IPS DF 6.9 (cell line): ENCODE data around the gene PTCHD1.

ENCODE experiments used
- DNase-seq: peaks from one replicate; pipeline ENCODE4 v3.0.0-alpha.2; 2013; ENCODE audit warnings: low read depth, low spot score
- H3K27ac ChIP-seq: one replicate; pipeline ENCODE4 v1.5.1; 2013; ENCODE audit warnings: low read length, control low read depth
- H3K27me3 ChIP-seq: 2 replicates; pipeline ENCODE4 v1.6.1; 2013; ENCODE audit warnings: mild to moderate bottlenecking, low read length; ENCODE audit not compliant: control insufficient read depth, insufficient read depth
- H3K36me3 ChIP-seq: 2 replicates; pipeline ENCODE4 v1.6.1; 2013; ENCODE audit warnings: low read length; ENCODE audit not compliant: control insufficient read depth, insufficient read depth
- H3K4me1 ChIP-seq: 2 replicates; pipeline ENCODE4 v1.6.1; 2013; ENCODE audit warnings: low read length; ENCODE audit not compliant: control insufficient read depth, insufficient read depth
- H3K4me3 ChIP-seq: 2 replicates; pipeline ENCODE4 v1.5.1; 2013; ENCODE audit warnings: mild to moderate bottlenecking, low read length
- H3K9me3 ChIP-seq: 2 replicates; pipeline ENCODE4 v1.6.1; 2013; ENCODE audit warnings: low read length, inconsistent platforms; ENCODE audit not compliant: control insufficient read depth, insufficient read depth
- WGBS: extraction: QIAGEN DNeasy Blood & Tissue Kit; methylation state at CpG from one replicate; pipeline ENCODE4 v1.1.7; 2013; ENCODE audit warnings: mixed read lengths, missing lambda C conversion rate; ENCODE audit not compliant: insufficient read length, insufficient coverage; 5-methylcytosine and 5-hydroxymethylcytosine counted together

Gene PTCHD1

DNA sequence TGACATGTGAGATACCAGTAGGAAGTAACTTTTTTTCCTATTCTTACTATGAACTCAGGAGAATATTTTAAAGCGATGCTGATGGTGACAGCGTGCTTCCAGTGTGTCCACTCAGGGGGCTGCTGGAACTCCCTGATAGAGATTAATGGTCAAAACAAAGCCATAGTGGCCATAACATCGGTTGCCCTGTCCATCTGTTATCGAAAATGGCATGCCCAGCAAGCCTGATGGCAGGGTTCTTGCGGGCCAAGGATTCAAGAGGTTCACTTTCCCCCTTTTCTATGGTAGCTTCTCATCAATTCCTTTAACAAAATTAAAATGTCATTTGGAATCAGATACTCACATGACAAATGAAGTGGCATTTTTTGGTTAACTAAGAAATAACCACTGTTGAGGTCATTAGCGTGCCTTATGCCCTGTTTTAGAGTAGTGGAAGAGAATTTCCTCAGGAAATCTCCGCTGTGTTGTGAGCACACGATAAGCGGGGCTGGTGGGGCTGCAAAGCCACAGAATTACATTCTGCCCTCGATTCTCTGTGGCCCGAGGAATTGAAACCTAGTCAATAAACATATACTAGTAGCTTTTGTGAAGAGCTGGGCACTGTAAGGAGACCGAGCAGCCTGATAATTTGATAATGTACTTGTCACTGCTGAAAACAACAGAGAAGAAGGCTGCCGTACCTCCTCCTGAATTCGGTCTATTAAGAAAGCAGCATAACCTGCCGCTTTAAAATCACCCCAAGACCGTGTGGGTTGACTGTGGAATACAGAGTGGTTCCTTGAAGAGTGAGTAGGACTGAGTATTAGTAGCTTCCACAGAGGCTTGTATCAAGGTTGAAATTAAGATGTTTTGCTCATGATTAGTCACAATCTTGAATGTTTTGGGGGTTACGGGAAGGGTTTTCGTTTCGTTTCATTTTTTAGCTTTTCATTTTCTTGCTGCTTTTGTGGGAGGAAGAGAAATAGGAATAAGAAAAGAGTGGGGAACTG, 46.7 kb downstream of the PTCHD1 start:
- H3K27me3 ChIP-seq = no peaks in the 10 kb centered on the region
- H3K4me3 ChIP-seq = no peak overlapping the region
- DNase-seq = no peak
- H3K9me3 ChIP-seq = no peaks in the 10 kb centered on the region
- peaks cover 2% of the 10 kb centered on the region; the same call in 1 of the 2 replicates for H3K4me1 ChIP-seq
- no CpG with 5 or more reads among the region's 19 CpGs for WGBS
- H3K36me3 ChIP-seq = no peaks in the 10 kb centered on the region
- no peak overlapping the region for H3K27ac ChIP-seq

DNA sequence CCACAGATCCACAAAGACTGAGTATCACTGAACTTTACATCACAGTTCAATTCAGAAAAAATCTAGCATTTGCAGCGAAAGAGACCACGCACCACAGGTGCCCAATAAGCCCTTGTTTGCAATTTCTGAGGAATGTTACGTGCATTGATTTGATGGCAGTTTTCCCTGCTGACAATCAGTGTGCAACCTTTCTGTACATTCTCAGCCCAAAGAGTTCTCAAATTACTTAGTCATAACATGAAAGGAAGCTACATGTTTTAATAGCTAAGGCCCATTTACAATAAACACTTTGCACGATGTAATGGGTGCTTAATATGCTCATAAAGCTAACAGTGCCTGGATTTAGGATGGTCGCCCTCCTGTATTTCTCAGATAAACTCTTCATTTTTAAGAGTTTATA, 47.9 kb downstream of the PTCHD1 start:
- DNase-seq = no peak
- no peaks in the 10 kb centered on the region for H3K9me3 ChIP-seq
- no CpG with 5 or more reads among the region's 5 CpGs for WGBS
- H3K36me3 ChIP-seq = no peaks in the 10 kb centered on the region
- no peaks in the 10 kb centered on the region for H3K27me3 ChIP-seq
- H3K4me1 ChIP-seq = peaks cover 2% of the 10 kb centered on the region; the same call in 1 of the 2 replicates
- no peak overlapping the region for H3K27ac ChIP-seq
- no peak overlapping the region for H3K4me3 ChIP-seq

DNA sequence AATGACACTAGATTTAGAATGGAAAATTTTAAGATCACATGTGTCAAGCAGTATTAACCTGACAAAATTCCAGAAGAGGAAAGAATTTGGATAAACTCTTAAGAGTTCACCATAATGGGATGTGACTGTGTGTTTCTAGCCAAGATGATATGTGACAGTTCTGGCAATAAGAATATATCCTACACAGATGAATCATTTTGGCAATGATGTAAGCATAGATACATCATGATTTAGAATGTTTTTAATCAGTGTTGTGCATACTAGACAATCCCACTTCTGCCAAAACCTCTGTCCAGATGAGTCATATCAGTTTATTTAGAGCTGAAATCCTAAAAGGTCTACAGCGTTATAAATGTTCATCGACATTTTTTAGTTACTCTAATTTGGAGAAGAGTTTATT, 48.8 kb downstream of the PTCHD1 start:
- no peak for DNase-seq
- Histone ChIP-seq H3K4me1 (peaks cover 2% of the 10 kb centered on the region; the same call in 1 of the 2 replicates), H3K27me3 (no peaks in the 10 kb centered on the region), H3K4me3 (no peak overlapping the region), H3K36me3 (no peaks in the 10 kb centered on the region), H3K27ac (no peak overlapping the region), H3K9me3 (no peaks in the 10 kb centered on the region)
- whole genome bisulfite sequencing = no CpG with 5 or more reads among the region's 2 CpGs

DNA sequence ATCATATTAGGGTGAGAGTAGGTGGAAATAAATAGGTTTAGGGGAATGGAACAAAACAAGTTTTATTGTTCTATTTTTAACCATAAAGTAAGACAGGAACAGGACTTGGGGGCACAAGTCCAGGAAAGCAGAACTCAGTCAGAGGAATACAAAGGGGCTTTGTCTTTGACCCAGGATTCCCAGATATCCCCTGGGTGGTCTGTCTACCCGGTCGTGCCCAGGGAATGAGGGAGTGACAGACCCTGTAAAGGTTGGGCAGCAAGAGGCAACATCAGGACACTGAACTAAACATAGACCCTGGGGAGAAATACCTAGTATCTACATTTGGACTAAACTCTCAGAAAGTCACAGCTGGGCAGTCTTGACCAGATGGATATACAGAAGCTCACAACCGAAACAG, 50.6 kb downstream of the PTCHD1 start:
- no peaks in the 10 kb centered on the region for H3K36me3 ChIP-seq
- H3K27me3 ChIP-seq = no peaks in the 10 kb centered on the region
- peaks cover 2% of the 10 kb centered on the region for H3K4me1 ChIP-seq
- H3K27ac ChIP-seq = no peak overlapping the region
- H3K4me3 ChIP-seq = no peak overlapping the region
- DNase-seq = no peak
- WGBS = no CpG with 5 or more reads among the region's 3 CpGs
- no peaks in the 10 kb centered on the region for H3K9me3 ChIP-seq

GRCh38 chrX:23386260-23386659, 51.6 kb downstream of the PTCHD1 start:
- no peaks in the 10 kb centered on the region for H3K27me3 ChIP-seq
- peaks cover 2% of the 10 kb centered on the region for H3K4me1 ChIP-seq
- H3K4me3 ChIP-seq = no peak overlapping the region
- DNase-seq = no peak
- H3K9me3 ChIP-seq = no peaks in the 10 kb centered on the region
- H3K27ac ChIP-seq = no peak overlapping the region
- H3K36me3 ChIP-seq = no peaks in the 10 kb centered on the region

GRCh38 chrX:23386726-23387125, 52.1 kb downstream of the PTCHD1 start:
- H3K9me3 ChIP-seq = no peaks in the 10 kb centered on the region
- DNase-seq = no peak

GRCh38 chrX:23387550-23388184, 53.0 kb downstream of the PTCHD1 start:
- Histone ChIP-seq H3K27me3 (no peaks in the 10 kb centered on the region), H3K9me3 (no peaks in the 10 kb centered on the region), H3K4me1 (peaks cover 2% of the 10 kb centered on the region; the same call in 1 of the 2 replicates), H3K27ac (no peak overlapping the region), H3K36me3 (no peaks in the 10 kb centered on the region), H3K4me3 (no peak overlapping the region)
- no peak for DNase-seq
- WGBS = no CpG with 5 or more reads among the region's 6 CpGs

More at GRCh38 chrX:23386726-23387125, 52.1 kb downstream of the PTCHD1 start:
- H3K4me3 ChIP-seq = no peak overlapping the region
- WGBS = no CpG with 5 or more reads among the region's 5 CpGs
- H3K27ac ChIP-seq = no peak overlapping the region
- H3K4me1 ChIP-seq = peaks cover 2% of the 10 kb centered on the region; the same call in 1 of the 2 replicates
- H3K27me3 ChIP-seq = no peaks in the 10 kb centered on the region
- H3K36me3 ChIP-seq = no peaks in the 10 kb centered on the region

DNA sequence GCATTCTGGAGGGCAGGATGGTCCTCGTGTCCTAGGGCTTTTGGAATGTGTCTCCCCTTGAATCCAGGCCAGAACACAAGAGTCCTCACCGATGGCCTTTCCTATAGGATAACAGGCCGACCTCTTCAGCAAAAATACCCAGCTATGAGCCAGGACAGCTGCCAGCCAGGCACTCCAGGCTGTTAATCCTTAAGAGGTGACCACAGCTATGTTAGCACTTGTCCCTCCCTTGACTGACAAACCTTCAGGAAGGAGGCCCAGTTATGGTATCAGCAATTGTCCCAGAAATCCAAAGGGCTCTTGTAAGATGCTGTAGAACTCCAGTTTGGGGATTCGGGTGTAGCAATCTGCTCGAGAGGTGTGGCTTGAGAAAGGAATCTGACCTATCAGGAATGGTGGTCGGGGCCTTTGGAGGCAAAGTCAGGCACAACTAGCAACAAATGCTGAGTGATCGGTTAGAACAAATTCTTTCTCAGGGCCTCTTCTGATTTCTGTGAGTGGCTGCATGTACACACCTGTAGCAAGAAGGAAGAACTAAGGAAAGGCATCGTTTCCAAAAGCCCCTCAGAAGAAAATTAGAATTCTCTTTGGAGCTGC, 54.6 kb downstream of the PTCHD1 start:
- H3K36me3 ChIP-seq = no peaks in the 10 kb centered on the region
- no peaks in the 10 kb centered on the region for H3K9me3 ChIP-seq
- DNase-seq = no peak
- no peak overlapping the region for H3K4me3 ChIP-seq
- no peak overlapping the region for H3K27ac ChIP-seq
- WGBS = no CpG with 5 or more reads among the region's 8 CpGs
- peaks cover 2% of the 10 kb centered on the region; the same call in 1 of the 2 replicates for H3K4me1 ChIP-seq
- H3K27me3 ChIP-seq = no peaks in the 10 kb centered on the region

DNA sequence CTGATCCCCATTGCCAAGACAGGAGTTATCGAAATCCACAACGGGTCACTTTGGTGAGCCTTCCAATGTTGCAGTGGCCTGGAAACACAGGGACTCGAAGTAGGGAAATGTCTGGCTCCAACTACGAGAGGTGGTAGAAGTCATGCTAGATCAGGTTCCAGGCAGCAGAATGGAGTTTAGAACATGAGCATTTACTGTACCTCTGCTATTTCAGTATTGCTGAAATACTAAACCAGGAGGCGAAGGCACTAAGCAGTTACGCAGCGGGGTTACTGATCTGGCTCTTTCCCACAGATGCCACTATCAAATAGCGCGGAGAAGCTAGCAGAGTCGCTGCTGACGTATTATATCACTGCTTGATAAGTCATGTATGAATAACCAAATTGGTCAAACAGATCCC, 56.3 kb downstream of the PTCHD1 start:
- no peak overlapping the region for H3K4me3 ChIP-seq
- H3K27me3 ChIP-seq = no peaks in the 10 kb centered on the region
- H3K36me3 ChIP-seq = no peaks in the 10 kb centered on the region
- H3K9me3 ChIP-seq = no peaks in the 10 kb centered on the region
- peaks cover 2% of the 10 kb centered on the region; the same call in 1 of the 2 replicates for H3K4me1 ChIP-seq
- no peak for DNase-seq
- WGBS = no CpG with 5 or more reads among the region's 11 CpGs
- H3K27ac ChIP-seq = no peak overlapping the region

DNA sequence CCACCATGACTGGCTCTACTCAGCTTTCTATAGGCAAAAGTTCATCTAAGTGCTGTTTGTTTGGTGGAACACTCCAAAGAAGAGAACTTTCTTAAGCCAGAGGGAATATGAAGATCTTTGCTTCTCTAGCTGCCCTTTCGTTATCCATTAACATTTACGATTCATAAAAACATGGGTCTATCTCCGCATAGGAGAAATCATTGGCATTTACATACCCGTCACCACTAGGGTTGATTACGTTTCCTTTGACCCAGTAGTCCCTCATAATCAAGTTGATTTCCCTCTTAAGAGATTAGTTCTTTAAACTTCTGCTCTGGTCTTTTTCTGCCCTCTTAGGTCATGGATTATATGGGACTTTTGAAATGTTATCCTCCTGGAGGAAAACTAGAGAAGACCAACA, 57.5 kb downstream of the PTCHD1 start:
- H3K4me1 ChIP-seq = peaks cover 2% of the 10 kb centered on the region; the same call in 1 of the 2 replicates
- DNase-seq = no peak
- no peaks in the 10 kb centered on the region for H3K36me3 ChIP-seq
- no peak overlapping the region for H3K4me3 ChIP-seq
- H3K27me3 ChIP-seq = no peaks in the 10 kb centered on the region
- H3K27ac ChIP-seq = no peak overlapping the region
- no peaks in the 10 kb centered on the region for H3K9me3 ChIP-seq
- no CpG with 5 or more reads among the region's 5 CpGs for WGBS
